ENCODE results near the gene PDHX.
A peak's percentile ranks its signal among the peaks of the same experiment; 100 is the strongest.

PDHX gene

DNA sequence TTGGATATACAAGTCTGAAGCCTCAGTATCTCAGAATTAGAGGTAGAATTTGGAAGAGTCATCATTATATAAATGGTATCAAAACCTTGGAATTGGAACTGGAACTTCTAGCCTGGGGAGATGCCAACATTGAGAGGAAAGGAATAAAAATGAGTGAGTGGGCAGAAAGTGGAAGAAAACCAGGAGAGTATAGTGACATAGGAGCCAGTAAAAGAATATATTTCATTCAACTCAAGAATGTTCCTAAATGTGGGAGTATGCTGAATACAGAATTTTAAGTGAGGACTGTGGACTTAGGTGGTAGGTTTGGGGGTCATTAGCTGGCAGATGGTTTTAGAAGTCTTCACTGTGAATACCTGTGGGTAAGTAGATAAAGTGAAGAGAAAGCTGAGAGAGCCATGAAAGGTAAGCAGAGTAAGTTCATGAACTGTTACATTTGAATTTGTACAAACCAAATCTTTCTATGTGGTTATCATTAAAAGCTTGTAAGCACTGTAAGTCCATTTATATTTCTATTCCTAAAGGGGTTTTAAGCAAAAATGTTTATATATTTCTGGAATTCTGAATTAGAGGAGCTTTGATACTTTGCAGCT, 60.2 kb downstream of the PDHX start:
- H3K9ac ChIP-seq (ENCODE audit: low read length): no peak overlapping the region
- no peak overlapping the region for H3K4me3 ChIP-seq (ENCODE audit: low read depth, low read length)
- 0 out of 2 replicates have a peak overlapping the region, but pooled peaks have one; percentile 23 for H3K27ac ChIP-seq (ENCODE audit: low read depth, low read length)
- H3K9me3 ChIP-seq (ENCODE audit: control insufficient read depth, insufficient read depth, low read depth, low read length): no peaks in the 10 kb centered on the region
- no peaks in the 10 kb centered on the region for H3K27me3 ChIP-seq (ENCODE audit: control insufficient read depth, insufficient read depth, low read length)
- peaks cover 40% of the 10 kb centered on the region for H3K36me3 ChIP-seq (ENCODE audit: control insufficient read depth, insufficient read depth, low read length)
- peaks cover 19% of the 10 kb centered on the region for H3K4me1 ChIP-seq (ENCODE audit: control insufficient read depth, insufficient read depth, low read length)

DNA sequence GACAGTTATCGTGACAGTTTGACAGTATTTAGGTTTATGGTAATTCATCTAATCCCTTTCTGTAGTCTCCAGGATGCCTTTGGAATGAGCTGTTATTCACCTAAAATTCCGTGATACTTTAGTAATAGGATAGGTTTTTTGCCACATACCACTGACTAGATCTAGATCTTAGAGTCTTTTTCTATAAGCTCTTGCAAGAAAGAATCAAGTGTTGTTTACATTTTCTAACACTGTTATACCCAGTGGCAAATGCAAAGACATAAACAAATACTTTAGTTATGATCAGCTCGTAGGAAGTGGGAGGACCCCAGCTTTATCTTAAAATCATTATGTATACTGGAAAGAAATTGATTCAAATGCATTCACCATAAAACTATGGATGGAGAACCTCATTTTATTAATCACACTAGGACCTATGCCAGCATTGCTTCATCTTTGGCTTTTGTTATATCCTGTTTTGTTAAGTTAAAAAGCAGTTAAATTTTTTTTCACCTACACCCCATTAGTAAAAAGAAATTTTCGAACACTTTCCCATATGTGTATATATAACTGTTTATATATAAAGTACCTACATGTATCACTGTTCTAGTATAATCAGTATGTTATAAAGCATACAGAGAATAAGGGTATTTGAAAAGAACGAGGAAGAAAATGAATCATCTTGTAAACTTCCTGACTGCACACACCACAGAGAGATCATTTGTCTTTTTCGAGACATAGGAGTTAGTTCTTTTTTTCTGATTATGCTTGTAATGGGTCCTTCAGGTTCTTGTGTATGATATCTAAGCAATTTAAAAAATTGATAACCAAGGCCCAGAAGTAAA, 60.9 kb downstream of the PDHX start:
- no peaks in the 10 kb centered on the region for H3K27me3 ChIP-seq (ENCODE audit: control insufficient read depth, insufficient read depth, low read length)
- H3K27ac ChIP-seq (ENCODE audit: low read depth, low read length): peak overlapping the region; percentile 71; the same call in 1 of the 2 replicates
- H3K9ac ChIP-seq (ENCODE audit: low read length): no peak overlapping the region
- H3K9me3 ChIP-seq (ENCODE audit: control insufficient read depth, insufficient read depth, low read depth, low read length): no peaks in the 10 kb centered on the region
- peaks cover 35% of the 10 kb centered on the region for H3K36me3 ChIP-seq (ENCODE audit: control insufficient read depth, insufficient read depth, low read length)
- peaks cover 19% of the 10 kb centered on the region for H3K4me1 ChIP-seq (ENCODE audit: control insufficient read depth, insufficient read depth, low read length)
- H3K4me3 ChIP-seq (ENCODE audit: low read depth, low read length): no peak overlapping the region

DNA sequence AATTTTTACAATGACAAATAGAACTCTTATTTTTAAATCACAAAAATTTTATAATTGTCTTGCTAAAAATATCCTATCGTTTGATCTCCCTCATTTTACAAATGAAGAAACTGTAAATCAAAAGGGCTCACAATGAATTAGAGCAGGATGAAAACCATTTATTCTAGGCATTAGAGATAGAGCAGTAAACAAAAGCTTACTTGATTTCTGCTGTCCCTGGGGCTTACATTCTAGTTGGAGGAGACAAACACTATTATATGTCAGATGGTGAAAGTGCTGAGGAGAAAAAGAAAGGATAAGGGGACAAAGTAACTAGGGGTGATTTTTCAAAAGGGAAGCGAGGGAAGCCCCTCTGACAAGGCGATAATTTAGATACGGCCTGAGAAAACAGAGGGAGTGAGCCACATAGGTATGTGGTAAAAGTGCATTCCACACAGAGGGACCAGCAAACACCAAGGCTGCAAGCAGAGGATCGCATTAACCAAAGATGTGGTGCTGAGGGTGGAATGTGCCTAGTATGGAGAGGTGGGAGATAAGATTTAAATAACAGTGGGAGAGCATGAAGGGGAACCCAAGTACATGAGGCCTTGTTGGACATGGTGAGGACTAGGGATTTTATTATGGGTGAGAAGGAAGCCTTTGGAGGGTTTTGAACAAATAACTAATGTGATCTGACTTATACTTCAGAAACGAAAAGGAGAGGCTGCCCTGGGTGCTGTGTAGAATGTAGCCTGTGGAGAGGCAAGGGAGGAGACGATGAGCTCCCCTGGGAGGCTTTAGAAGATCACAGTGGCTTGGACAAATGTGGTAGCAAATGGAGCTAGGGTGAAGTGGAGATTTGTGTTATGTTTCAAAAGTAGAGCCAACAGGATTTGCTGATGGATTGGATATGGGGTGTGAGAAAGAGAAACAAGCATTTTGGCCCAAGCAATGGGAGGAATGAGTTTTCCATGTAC, 62.1 kb downstream of the PDHX start:
- Histone ChIP-seq H3K9ac (ENCODE audit: low read length) (no peak overlapping the region), H3K9me3 (ENCODE audit: control insufficient read depth, insufficient read depth, low read depth, low read length) (no peaks in the 10 kb centered on the region), H3K27ac (ENCODE audit: low read depth, low read length) (peak overlapping the region; percentile 71; the same call in 1 of the 2 replicates)

DNA sequence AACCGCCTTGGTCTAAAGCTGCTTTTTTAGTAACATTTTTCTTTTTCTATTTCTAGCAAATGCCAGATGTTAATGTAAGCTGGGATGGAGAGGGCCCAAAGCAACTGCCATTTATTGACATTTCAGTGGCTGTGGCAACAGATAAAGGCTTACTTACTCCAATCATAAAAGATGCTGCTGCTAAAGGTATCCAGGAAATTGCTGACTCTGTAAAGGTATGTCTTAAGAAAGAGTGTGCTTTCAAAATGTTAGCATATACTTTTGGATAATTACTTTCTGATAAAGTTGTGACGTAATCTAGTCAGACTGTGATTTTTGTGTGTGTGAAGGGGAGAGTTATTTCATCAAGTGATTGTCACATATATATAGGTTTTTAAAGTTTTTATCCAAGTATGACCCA, 68.1 kb downstream of the PDHX start:
- H3K9ac ChIP-seq (ENCODE audit: low read length): no peak overlapping the region
- no peak overlapping the region for H3K27ac ChIP-seq (ENCODE audit: low read depth, low read length)
- H3K4me3 ChIP-seq (ENCODE audit: low read depth, low read length): no peak overlapping the region
- no peaks in the 10 kb centered on the region for H3K9me3 ChIP-seq (ENCODE audit: control insufficient read depth, insufficient read depth, low read depth, low read length)
- peaks cover 30% of the 10 kb centered on the region for H3K36me3 ChIP-seq (ENCODE audit: control insufficient read depth, insufficient read depth, low read length)
- H3K4me1 ChIP-seq (ENCODE audit: control insufficient read depth, insufficient read depth, low read length): no peaks in the 10 kb centered on the region
- no peaks in the 10 kb centered on the region for H3K27me3 ChIP-seq (ENCODE audit: control insufficient read depth, insufficient read depth, low read length)

More for the DNA sequence above, 62.1 kb downstream of the PDHX start:
- Histone ChIP-seq H3K36me3 (ENCODE audit: control insufficient read depth, insufficient read depth, low read length) (peaks cover 25% of the 10 kb centered on the region), H3K27me3 (ENCODE audit: control insufficient read depth, insufficient read depth, low read length) (no peaks in the 10 kb centered on the region), H3K4me3 (ENCODE audit: low read depth, low read length) (no peak overlapping the region), H3K4me1 (ENCODE audit: control insufficient read depth, insufficient read depth, low read length) (peaks cover 19% of the 10 kb centered on the region)

DNA sequence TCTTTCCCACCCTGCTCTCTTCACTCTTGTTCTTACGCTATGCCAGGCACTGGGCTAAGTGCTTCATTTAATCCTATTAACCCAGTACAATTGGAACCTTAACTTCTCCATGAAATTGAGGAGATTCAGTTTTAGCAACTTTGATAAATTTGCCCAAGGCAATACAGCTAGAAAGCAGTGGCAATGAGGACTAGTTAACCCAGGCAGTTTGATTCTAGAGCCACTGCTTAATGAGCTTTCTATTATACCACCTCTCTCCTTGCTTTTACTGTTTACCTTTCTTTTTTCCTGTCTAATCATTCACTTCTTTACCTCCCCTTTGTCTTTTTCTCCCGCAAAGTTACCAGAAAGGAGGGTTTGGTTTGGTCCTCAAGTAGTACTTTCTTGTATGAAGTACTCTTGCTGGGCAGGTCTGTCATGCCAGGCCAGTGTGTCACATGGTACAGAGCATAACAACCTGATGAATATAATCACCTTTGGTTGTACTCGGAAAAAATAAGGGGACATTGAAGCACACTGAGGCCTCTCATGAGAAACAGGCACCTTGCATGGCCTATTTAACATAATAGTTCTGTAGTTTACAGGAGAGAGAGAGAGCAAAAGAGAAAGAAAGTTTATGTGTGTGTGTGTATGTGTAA, 70.6 kb downstream of the PDHX start:
- H3K27ac ChIP-seq (ENCODE audit: low read depth, low read length): no peak overlapping the region

DNA sequence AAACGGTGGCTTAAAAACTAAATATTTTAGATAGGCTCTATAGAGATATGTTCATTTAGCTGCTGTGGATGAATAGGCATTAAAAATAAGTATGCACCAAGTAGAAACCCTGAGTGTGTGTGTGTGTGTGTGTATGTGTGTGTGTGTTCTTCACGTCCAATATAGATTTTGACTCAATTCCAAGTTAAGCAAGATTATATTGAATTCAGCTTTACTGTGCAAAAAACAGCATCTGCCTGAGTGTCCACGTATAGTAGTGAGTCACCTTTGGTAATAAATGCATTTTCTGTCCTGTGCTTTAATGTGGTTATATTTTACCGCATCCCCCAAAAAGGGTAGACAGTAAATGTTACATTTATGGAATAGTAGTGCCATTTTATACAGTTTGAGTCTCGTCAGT, 71.2 kb downstream of the PDHX start:
- H3K4me3 ChIP-seq (ENCODE audit: low read depth, low read length): no peak overlapping the region
- H3K27me3 ChIP-seq (ENCODE audit: control insufficient read depth, insufficient read depth, low read length): no peaks in the 10 kb centered on the region
- peaks cover 24% of the 10 kb centered on the region for H3K36me3 ChIP-seq (ENCODE audit: control insufficient read depth, insufficient read depth, low read length)
- no peaks in the 10 kb centered on the region for H3K4me1 ChIP-seq (ENCODE audit: control insufficient read depth, insufficient read depth, low read length)
- H3K9ac ChIP-seq (ENCODE audit: low read length): no peak overlapping the region
- H3K9me3 ChIP-seq (ENCODE audit: control insufficient read depth, insufficient read depth, low read depth, low read length): no peaks in the 10 kb centered on the region
- H3K27ac ChIP-seq (ENCODE audit: low read depth, low read length): no peak overlapping the region

More for the DNA sequence above, 70.6 kb downstream of the PDHX start:
- Histone ChIP-seq H3K9me3 (ENCODE audit: control insufficient read depth, insufficient read depth, low read depth, low read length) (no peaks in the 10 kb centered on the region), H3K36me3 (ENCODE audit: control insufficient read depth, insufficient read depth, low read length) (peaks cover 24% of the 10 kb centered on the region), H3K4me1 (ENCODE audit: control insufficient read depth, insufficient read depth, low read length) (no peaks in the 10 kb centered on the region), H3K27me3 (ENCODE audit: control insufficient read depth, insufficient read depth, low read length) (no peaks in the 10 kb centered on the region), H3K9ac (ENCODE audit: low read length) (no peak overlapping the region), H3K4me3 (ENCODE audit: low read depth, low read length) (no peak overlapping the region)

DNA sequence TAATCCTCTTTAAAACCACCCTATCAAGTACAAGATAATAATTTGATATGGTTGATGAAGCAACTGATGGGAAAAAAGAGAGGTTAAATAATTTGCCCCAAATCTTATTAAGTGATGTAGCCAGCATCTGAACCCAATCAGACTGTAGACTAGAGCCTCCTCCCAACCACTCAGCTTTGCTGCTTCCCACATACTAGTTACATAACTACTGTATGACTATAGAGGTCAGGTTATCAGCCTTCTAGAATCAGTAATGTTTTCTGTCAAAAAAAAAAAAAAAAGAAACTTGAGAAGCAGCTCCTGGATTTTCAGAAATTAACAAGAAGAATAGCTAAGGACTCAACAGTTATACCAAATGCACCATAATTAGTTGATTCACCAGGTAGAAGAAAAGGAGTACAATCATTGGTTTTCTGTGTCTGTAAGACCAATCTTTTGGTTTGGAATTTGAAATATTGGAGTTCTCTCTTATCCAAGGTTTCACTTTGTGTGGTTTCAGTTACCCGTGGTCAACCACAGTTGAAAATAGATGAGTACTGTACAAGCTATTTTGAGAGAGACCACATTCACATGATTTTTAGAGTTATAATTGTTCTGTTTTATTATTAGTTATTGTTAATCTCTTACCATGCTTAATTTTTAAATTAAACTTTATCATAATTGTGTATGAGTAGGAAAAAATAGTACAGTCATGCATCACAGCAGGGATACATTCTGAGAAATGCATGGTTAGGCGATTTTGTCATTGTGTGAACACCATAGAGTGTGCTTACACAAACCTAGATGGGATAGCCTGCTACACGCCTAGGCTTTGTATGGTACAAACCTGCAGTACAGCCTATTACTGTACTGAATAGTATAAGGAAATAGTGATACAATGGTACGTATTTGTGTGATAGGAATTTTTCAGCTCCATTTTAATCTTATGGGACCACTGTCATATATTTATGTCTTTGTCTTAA, 72.2 kb downstream of the PDHX start:
- no peaks in the 10 kb centered on the region for H3K27me3 ChIP-seq (ENCODE audit: control insufficient read depth, insufficient read depth, low read length)
- no peak overlapping the region for H3K27ac ChIP-seq (ENCODE audit: low read depth, low read length)
- no peak overlapping the region for H3K9ac ChIP-seq (ENCODE audit: low read length)
- H3K4me1 ChIP-seq (ENCODE audit: control insufficient read depth, insufficient read depth, low read length): no peaks in the 10 kb centered on the region
- H3K36me3 ChIP-seq (ENCODE audit: control insufficient read depth, insufficient read depth, low read length): peaks cover 24% of the 10 kb centered on the region
- no peak overlapping the region for H3K4me3 ChIP-seq (ENCODE audit: low read depth, low read length)
- H3K9me3 ChIP-seq (ENCODE audit: control insufficient read depth, insufficient read depth, low read depth, low read length): no peaks in the 10 kb centered on the region

DNA sequence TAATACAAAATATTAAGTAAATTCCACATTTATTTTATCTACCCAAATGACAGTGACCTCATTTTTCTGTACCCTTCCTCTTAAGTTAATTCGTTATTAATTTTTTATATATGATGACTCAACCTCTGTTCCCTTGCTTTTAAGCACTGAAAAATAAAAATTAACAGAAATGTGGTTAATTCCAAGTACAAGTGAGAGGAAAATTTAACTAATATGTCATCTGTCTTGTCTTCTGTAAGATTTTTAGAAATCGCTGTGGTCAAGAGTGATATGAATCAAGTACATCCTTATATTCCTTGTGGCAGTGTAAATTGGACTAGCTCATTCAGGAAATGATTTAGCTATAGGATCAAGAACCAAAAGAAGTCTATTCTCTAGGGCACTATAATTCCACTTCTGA, 74.5 kb downstream of the PDHX start:
- Histone ChIP-seq H3K9me3 (ENCODE audit: control insufficient read depth, insufficient read depth, low read depth, low read length) (no peaks in the 10 kb centered on the region), H3K4me3 (ENCODE audit: low read depth, low read length) (no peak overlapping the region), H3K36me3 (ENCODE audit: control insufficient read depth, insufficient read depth, low read length) (peaks cover 9% of the 10 kb centered on the region; the same call in 1 of the 2 replicates), H3K9ac (ENCODE audit: low read length) (no peak overlapping the region), H3K27ac (ENCODE audit: low read depth, low read length) (no peak overlapping the region), H3K4me1 (ENCODE audit: control insufficient read depth, insufficient read depth, low read length) (no peaks in the 10 kb centered on the region), H3K27me3 (ENCODE audit: control insufficient read depth, insufficient read depth, low read length) (no peaks in the 10 kb centered on the region)

DNA sequence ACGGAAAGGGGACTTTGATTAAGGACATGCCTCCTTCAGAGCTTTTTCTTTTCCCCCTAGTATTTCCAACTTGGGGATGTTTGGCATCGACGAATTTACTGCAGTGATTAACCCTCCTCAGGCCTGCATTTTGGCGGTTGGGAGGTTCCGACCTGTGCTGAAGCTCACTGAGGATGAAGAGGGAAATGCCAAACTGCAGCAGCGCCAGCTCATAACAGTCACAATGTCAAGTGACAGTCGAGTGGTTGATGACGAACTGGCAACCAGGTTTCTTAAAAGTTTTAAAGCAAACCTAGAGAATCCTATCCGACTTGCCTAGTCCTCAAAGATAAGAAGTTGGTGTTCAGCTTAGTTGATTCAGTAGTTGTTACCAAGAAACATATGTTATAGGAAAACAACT, 78.4 kb downstream of the PDHX start:
- no peak overlapping the region for H3K4me3 ChIP-seq (ENCODE audit: low read depth, low read length)
- H3K4me1 ChIP-seq (ENCODE audit: control insufficient read depth, insufficient read depth, low read length): no peaks in the 10 kb centered on the region
- H3K36me3 ChIP-seq (ENCODE audit: control insufficient read depth, insufficient read depth, low read length): peaks cover 4% of the 10 kb centered on the region; the same call in 1 of the 2 replicates
- no peaks in the 10 kb centered on the region for H3K27me3 ChIP-seq (ENCODE audit: control insufficient read depth, insufficient read depth, low read length)
- H3K27ac ChIP-seq (ENCODE audit: low read depth, low read length): no peak overlapping the region
- no peaks in the 10 kb centered on the region for H3K9me3 ChIP-seq (ENCODE audit: control insufficient read depth, insufficient read depth, low read depth, low read length)
- no peak overlapping the region for H3K9ac ChIP-seq (ENCODE audit: low read length)

DNA sequence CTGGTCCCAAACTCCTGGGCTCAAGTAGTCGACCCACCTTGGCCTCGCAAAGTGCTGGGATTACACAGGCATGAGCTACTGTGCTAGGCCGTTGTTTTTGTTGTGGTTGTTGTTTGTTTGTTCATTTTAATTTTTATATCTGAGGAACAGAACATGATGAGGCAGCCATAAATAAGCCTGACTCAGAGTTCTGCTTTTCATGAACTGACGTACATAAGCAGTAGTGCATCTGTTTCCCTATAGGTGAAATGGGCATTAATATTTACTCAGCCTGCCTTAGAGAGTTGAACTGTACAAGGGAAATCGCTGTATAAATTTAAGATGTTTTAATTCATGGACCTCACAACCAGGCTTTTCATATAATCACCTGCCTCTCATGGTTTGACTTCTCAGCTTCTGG, 80.5 kb downstream of the PDHX start:
- no peak overlapping the region for H3K9ac ChIP-seq (ENCODE audit: low read length)
- H3K4me3 ChIP-seq (ENCODE audit: low read depth, low read length): no peak overlapping the region
- no peak overlapping the region for H3K27ac ChIP-seq (ENCODE audit: low read depth, low read length)
- H3K27me3 ChIP-seq (ENCODE audit: control insufficient read depth, insufficient read depth, low read length): no peaks in the 10 kb centered on the region
- no peaks in the 10 kb centered on the region for H3K9me3 ChIP-seq (ENCODE audit: control insufficient read depth, insufficient read depth, low read depth, low read length)
- H3K36me3 ChIP-seq (ENCODE audit: control insufficient read depth, insufficient read depth, low read length): peaks cover 4% of the 10 kb centered on the region; the same call in 1 of the 2 replicates
- no peaks in the 10 kb centered on the region for H3K4me1 ChIP-seq (ENCODE audit: control insufficient read depth, insufficient read depth, low read length)

All from HUES6 (cell line).